A549 (cell line): Measurements from ENCODE around the gene ACSL3. TPM values are rescaled to one million over a fixed set of nuclear protein-coding genes. Genes with fewer than 3 reads are reported as not detected.

Experiments used
- ATAC-seq, 2 experiments: fragments of 200-7000 bp in 1 of 2; fragments of >200 bp in 1 of 2; cut with Nextera tagmentation in 1 of 2; cut with Tn5 transposase in 1 of 2; 3 replicates each; pipeline versions ENCODE4 v1.8.0 to v1.9.1; 2018 to 2020; ENCODE audit warnings: mild to moderate bottlenecking in 1 of 2, moderate library complexity in 1 of 2
- CTCF ChIA-PET: fragments of 300-600 bp; sonication (Branson Sonifier 250); formaldehyde crosslinking; extraction: SDS; loops from one replicate; lab custom pipeline; 2021; ENCODE audit warnings: antibody characterized with exemption, inconsistent platforms; lab: Yijun Ruan, JAX
- POLR2A ChIA-PET: fragments of 350-600 bp; formaldehyde crosslinking; extraction: SDS; loops from one replicate; lab custom pipeline; 2021; ENCODE audit warnings: antibody characterized with exemption, inconsistent platforms; lab: Yijun Ruan, JAX
- DNase-seq, 2 experiments: peaks; one replicate each; pipeline versions ENCODE4 v3.0.0 to v3.0.0-alpha.2; 2011 to 2016; ENCODE audit warnings: low read depth in 1 of 2, low spot score in 1 of 2
- FAIRE-seq: peaks from 2 replicates; lab custom pipeline; 2011; peaks lifted over from hg19 to GRCh38; lab: Jason Lieb, UNC
- H3K27ac ChIP-seq, 2 experiments: fragments of >200 bp; sonication (Bioruptor Twin); formaldehyde crosslinking; 3 replicates each; pipeline ENCODE4 v1.5.1; 2016 to 2017
- H3K4me1 ChIP-seq: fragments of >200 bp; sonication (Bioruptor Twin); formaldehyde crosslinking; 3 replicates; pipeline ENCODE4 v1.6.1; 2016
- H3K4me2 ChIP-seq: fragments of >200 bp; sonication (Bioruptor Twin); formaldehyde crosslinking; 3 replicates; pipeline ENCODE4 v1.6.1; 2016
- H3K4me3 ChIP-seq: fragments of >200 bp; sonication (Bioruptor Twin); formaldehyde crosslinking; 3 replicates; pipeline ENCODE4 v1.5.1; 2016
- H3K9me3 ChIP-seq: fragments of >200 bp; sonication (Bioruptor Twin); formaldehyde crosslinking; 3 replicates; pipeline ENCODE4 v1.6.1; 2016
- BHLHE40 ChIP-seq: IDR thresholded peaks from 2 replicates; pipeline ENCODE4 v1.6.1; 2012; ENCODE audit warnings: low read depth, low read length, inconsistent platforms
- CBX2 ChIP-seq: fragments of 200-600 bp; sonication (generic); IDR thresholded peaks from 2 replicates; pipeline ENCODE4 v1.6.1; 2016; ENCODE audit warnings: low read depth, mild to moderate bottlenecking, borderline replicate concordance
- CHD4 ChIP-seq: fragments of 200-600 bp; sonication (generic); IDR thresholded peaks from 2 replicates; pipeline ENCODE4 v1.6.1; 2016; ENCODE audit warnings: antibody characterized with exemption, mild to moderate bottlenecking, borderline replicate concordance
- EP300 ChIP-seq, 2 experiments: fragments of >200 bp; sonication (Bioruptor Twin); formaldehyde crosslinking; IDR thresholded peaks; 2 replicates in 1 of 2; 3 replicates in 1 of 2; pipeline ENCODE4 v1.6.1; 2016 to 2017
- ESRRA ChIP-seq: fragments of 150-350 bp; IDR thresholded peaks from 2 replicates; pipeline ENCODE4 v1.6.1; 2014; ENCODE audit warnings: mild to moderate bottlenecking, low read length, borderline replicate concordance
- FOSL2 ChIP-seq, 2 experiments: fragments of 450-650 bp in 1 of 2; fragments of >200 bp in 1 of 2; sonication (Bioruptor Twin) in 1 of 2; formaldehyde crosslinking; IDR thresholded peaks; 2 replicates each; pipeline versions ENCODE4 v1.5.0 to v1.6.1; 2016 to 2020; ENCODE audit warnings: mild to moderate bottlenecking in 1 of 2, moderate library complexity in 1 of 2
- JUN ChIP-seq, 2 experiments: fragments of >200 bp; sonication (Bioruptor Twin); formaldehyde crosslinking; IDR thresholded peaks; 2 replicates in 1 of 2; 3 replicates in 1 of 2; pipeline ENCODE4 v1.6.1; 2016 to 2017
- KDM5A ChIP-seq: fragments of 200-600 bp; sonication (generic); IDR thresholded peaks from 2 replicates; pipeline ENCODE4 v1.6.1; 2016; ENCODE audit warnings: antibody characterized with exemption, mild to moderate bottlenecking
- MYC ChIP-seq: IDR thresholded peaks from 2 replicates; pipeline ENCODE4 v1.6.1; 2012; ENCODE audit warnings: mild to moderate bottlenecking, inconsistent platforms, low read length, improper control_type of control experiment, borderline replicate concordance
- NR3C1 ChIP-seq: fragments of >200 bp; sonication (Bioruptor Twin); formaldehyde crosslinking; IDR thresholded peaks from 3 replicates; pipeline ENCODE4 v1.6.1; 2017
- PHF8 ChIP-seq: fragments of 200-600 bp; sonication (generic); IDR thresholded peaks from 2 replicates; pipeline ENCODE4 v1.6.1; 2016; ENCODE audit warnings: low read depth, mild to moderate bottlenecking, antibody characterized with exemption, moderate library complexity, borderline replicate concordance
- RAD21 ChIP-seq, 2 experiments: fragments of >200 bp in 1 of 2; sonication (Bioruptor Twin) in 1 of 2; formaldehyde crosslinking in 1 of 2; IDR thresholded peaks in 1 of 2; conservative IDR thresholded peaks in 1 of 2; 2 replicates in 1 of 2; 3 replicates in 1 of 2; pipeline ENCODE4 v1.6.1; 2012 to 2018; ENCODE audit warnings: inconsistent platforms in 1 of 2
- RNF2 ChIP-seq: fragments of 200-600 bp; sonication (generic); IDR thresholded peaks from 2 replicates; pipeline ENCODE4 v1.6.1; 2016; ENCODE audit warnings: low read depth, mild to moderate bottlenecking, antibody characterized with exemption, moderate library complexity, borderline replicate concordance
- SMC3 ChIP-seq: fragments of >200 bp; sonication (Bioruptor Twin); formaldehyde crosslinking; IDR thresholded peaks from 3 replicates; pipeline ENCODE4 v1.6.1; 2018; ENCODE audit warnings: inconsistent platforms
- ZFP36 ChIP-seq: fragments of 450-650 bp; IDR thresholded peaks from 2 replicates; pipeline ENCODE4 v1.6.1; 2014; ENCODE audit warnings: borderline replicate concordance; ENCODE audit not compliant: partially characterized antibody
- WGBS: methylation state at CpG from one replicate; pipeline ENCODE4 v1.1.6; 2017; ENCODE audit errors: missing lambda C conversion rate; 5-methylcytosine and 5-hydroxymethylcytosine counted together
- polyA plus RNA-seq, 4 experiments: library from polyadenylated mRNA; depleted of rRNA in 3 of 4; stranded (reverse); fragments of >200 nt; fragmentation: RNase III in 1 of 4; extraction: RNeasy Plus Mini Kit Qiagen cat#74134 plus additional on column Dnase treatment in 1 of 4; gene quantifications; 2 replicates in 3 of 4; 3 replicates in 1 of 4; pipeline ENCODE4 v1.2.3, GENCODE V29; 2011 to 2017
- TF ChIP-seq, protein P1 (sequence below): IDR thresholded peaks from 2 replicates; pipeline ENCODE4 v1.6.1; 2012
- TF ChIP-seq, protein P2 (sequence below): fragments of 150-350 bp; IDR thresholded peaks from 2 replicates; pipeline ENCODE4 v1.6.1; 2014; ENCODE audit warnings: low read depth, mild to moderate bottlenecking, low read length
- TF ChIP-seq, protein P3 (sequence below): fragments of 450-650 bp; IDR thresholded peaks from 2 replicates; pipeline ENCODE4 v1.6.1; 2014; ENCODE audit warnings: antibody characterized with exemption
- TF ChIP-seq, protein P4 (sequence below): fragments of >200 bp; sonication (Bioruptor Twin); formaldehyde crosslinking; IDR thresholded peaks from 3 replicates; pipeline ENCODE4 v1.6.1; 2016

ACSL3 gene
- polyA plus RNA-seq, 2 of the 4 experiments (the other 2 are of a cell fraction) = 142 to 160 TPM

DNA sequence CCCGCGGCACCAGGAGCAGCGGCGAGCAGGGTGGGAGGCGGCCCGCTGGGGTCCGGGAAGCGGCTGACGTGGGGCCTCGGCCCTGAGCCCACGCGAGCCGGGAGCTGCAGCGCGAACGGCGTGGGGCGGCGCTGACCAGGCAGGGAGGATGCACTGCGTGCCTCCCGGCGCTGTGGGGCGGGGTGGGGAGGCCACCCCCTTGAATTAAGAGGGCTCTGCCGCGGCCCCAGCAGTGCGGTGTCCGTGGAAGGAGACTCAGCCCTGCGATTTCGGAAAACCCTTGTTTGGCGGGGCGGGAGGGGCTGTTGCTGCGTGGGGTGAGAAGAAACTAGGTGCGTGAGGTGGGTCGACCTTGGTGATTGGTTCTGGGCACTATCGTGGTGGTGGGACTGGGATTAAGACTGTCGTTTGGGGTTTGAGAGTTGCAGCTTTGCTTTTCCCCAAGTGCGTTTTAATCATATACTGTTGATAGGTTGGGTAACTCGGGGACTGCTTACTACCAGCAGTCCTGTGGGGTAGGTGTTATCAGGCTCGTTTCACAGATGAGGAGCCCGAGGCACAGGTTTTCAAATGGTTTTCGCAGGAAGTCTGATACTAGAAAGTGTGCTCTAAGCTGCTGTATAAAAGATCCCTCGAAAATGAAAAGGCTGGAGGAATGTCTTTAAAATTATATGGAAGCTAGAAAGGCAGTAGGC is 722 bp downstream of the ACSL3 start (continued):
- TF ChIP-seq, protein P1, sequence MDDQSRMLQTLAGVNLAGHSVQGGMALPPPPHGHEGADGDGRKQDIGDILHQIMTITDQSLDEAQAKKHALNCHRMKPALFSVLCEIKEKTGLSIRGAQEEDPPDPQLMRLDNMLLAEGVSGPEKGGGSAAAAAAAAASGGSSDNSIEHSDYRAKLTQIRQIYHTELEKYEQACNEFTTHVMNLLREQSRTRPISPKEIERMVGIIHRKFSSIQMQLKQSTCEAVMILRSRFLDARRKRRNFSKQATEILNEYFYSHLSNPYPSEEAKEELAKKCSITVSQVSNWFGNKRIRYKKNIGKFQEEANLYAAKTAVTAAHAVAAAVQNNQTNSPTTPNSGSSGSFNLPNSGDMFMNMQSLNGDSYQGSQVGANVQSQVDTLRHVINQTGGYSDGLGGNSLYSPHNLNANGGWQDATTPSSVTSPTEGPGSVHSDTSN = no peak

DNA sequence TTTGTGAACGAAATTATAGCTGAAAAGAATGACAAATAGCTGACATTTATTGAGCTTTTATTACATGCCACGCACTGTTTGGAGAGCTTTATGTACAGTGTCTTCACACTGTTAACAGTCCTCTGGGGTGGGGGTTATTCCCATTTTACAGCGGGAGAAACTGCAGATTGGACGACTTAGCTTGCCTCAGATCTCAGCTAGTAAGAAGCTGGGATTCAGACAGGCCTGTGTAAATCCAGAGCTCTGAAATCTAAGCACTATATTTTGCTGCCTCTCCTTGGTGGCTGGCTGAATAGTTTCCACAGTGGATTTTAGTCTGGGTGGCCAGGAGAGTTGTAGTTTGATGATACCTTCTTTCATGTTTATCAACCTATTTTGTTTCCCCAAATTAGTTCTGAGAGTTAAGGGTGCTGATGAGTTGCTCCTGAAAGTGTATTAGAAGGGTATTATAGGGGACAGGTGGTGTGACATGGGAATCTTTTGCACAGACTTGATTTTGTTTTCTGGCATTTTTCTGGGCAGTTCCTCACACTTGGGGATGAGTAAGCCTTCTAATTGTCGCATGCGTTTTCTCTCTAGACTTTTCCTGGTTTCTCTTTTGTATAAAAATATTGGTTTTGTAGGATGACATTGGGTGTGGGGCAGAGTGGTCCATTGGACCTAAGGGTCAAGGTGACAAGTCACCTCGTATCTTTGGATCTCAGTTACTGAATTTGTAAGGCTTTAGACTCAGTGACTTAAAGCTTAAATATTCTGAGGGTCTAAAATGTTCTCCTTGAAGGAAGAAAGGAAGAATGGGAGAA is 1.5 kb downstream of the ACSL3 start:
- ChIA-PET CTCF (interaction anchor here (0.5 to 5.4 kb wide), 26 partner anchors 8 to 172 kb away, joined by 3 to 60 read pairs (median 4); no protein-coding TSS in a partner anchor), POLR2A (interaction anchor here (0.7 to 3.9 kb wide), 5 partner anchors 19 to 206 kb away, joined by 3 to 43 read pairs (median 7); partner anchors contain the start of gene FARSB)
- peak overlapping the region; percentile 83 for H3K4me2 ChIP-seq
- WGBS = 3% methylated on average over 7 of the region's 7 CpGs
- ATAC-seq = peak; percentile 10 to 14; a peak in 2 of 6 replicates
- peak in 1 of 2 experiments; percentile 41 for DNase-seq
- no peak for TF ChIP-seq CBX2
- peak; percentile 50; the same call in 2 of the 3 replicates for TF ChIP-seq SMC3
- peak; percentile 56 to 61 for TF ChIP-seq RAD21 (conservative IDR thresholded peaks at IDR 0.05 in 1 of 2, IDR thresholded peaks at IDR 0.05 in 1 of 2)
- TF ChIP-seq, all 56 proteins: peak for 2
- peak overlapping the region; percentile 97 to 100 for H3K27ac ChIP-seq
- FAIRE-seq = no peak
- no peaks in the 10 kb centered on the region for H3K9me3 ChIP-seq
- peaks cover 59% of the 10 kb centered on the region for H3K4me1 ChIP-seq
- peak overlapping the region; percentile 96 for H3K4me3 ChIP-seq

DNA sequence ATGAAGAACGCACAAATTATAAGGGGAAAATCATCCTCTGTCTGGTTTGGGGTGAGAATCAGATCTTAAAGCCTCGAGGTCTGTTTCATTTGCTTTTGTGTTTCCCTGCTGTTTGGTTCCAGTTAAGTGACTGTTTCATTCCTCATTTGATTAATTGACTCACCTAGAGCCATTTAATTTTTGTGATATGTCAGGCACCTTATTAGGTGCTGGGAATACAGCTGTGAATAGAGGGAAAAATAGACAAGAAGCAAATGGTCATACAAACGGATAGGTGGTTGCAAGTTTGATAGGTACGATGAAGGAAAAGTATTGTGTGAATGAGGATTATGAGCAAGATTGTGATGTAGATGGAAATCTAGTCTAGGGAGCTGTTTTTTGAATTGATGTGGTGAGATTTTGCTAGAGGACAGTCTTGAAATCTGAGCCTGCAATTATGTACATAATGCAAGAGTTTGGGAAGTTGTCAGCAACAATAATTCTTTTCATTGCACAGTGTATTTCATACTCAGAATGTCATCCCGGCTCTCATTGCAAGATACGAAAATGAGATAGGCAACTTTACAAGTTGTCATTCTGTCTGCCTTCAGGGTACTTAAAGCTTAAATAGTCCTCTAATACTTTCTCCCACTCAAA is 2.2 kb downstream of the ACSL3 start:
- CTCF ChIA-PET = interaction anchor here (1.2 to 5.4 kb wide), 13 partner anchors 9 to 172 kb away, joined by 3 to 60 read pairs (median 5); no protein-coding TSS in a partner anchor
- DNase-seq = no peak
- Histone ChIP-seq H3K4me3 (peak overlapping the region; percentile 96), H3K27ac (peak overlapping the region; percentile 97 to 100; a peak in 4 of 6 replicates), H3K4me2 (peak overlapping the region; percentile 83), H3K4me1 (peaks cover 67% of the 10 kb centered on the region), H3K9me3 (no peaks in the 10 kb centered on the region)
- ATAC-seq = no peak
- TF ChIP-seq ZFP36 (no peak), RNF2 (no peak), BHLHE40 (no peak), ESRRA (no peak), CBX2 (no peak), EP300 (IDR thresholded peaks at IDR 0.05) (no peak), CHD4 (no peak), MYC (no peak), PHF8 (no peak), FOSL2 (IDR thresholded peaks at IDR 0.05) (no peak), FOSL2 (CRISPR knock-in tag; IDR thresholded peaks at IDR 0.05) (no peak), NR3C1 (no peak), RAD21 (conservative IDR thresholded peaks at IDR 0.05 in 1 of 2, IDR thresholded peaks at IDR 0.05 in 1 of 2) (no peak), KDM5A (no peak), SMC3 (no peak), JUN (IDR thresholded peaks at IDR 0.05) (no peak)
- TF ChIP-seq, protein P2, sequence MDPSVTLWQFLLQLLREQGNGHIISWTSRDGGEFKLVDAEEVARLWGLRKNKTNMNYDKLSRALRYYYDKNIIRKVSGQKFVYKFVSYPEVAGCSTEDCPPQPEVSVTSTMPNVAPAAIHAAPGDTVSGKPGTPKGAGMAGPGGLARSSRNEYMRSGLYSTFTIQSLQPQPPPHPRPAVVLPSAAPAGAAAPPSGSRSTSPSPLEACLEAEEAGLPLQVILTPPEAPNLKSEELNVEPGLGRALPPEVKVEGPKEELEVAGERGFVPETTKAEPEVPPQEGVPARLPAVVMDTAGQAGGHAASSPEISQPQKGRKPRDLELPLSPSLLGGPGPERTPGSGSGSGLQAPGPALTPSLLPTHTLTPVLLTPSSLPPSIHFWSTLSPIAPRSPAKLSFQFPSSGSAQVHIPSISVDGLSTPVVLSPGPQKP = no peak
- TF ChIP-seq, protein P1 = no peak
- TF ChIP-seq, protein P3, sequence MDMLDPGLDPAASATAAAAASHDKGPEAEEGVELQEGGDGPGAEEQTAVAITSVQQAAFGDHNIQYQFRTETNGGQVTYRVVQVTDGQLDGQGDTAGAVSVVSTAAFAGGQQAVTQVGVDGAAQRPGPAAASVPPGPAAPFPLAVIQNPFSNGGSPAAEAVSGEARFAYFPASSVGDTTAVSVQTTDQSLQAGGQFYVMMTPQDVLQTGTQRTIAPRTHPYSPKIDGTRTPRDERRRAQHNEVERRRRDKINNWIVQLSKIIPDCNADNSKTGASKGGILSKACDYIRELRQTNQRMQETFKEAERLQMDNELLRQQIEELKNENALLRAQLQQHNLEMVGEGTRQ = no peak
- TF ChIP-seq, protein P4, sequence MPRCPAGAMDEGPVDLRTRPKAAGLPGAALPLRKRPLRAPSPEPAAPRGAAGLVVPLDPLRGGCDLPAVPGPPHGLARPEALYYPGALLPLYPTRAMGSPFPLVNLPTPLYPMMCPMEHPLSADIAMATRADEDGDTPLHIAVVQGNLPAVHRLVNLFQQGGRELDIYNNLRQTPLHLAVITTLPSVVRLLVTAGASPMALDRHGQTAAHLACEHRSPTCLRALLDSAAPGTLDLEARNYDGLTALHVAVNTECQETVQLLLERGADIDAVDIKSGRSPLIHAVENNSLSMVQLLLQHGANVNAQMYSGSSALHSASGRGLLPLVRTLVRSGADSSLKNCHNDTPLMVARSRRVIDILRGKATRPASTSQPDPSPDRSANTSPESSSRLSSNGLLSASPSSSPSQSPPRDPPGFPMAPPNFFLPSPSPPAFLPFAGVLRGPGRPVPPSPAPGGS = no peak
- no peak for FAIRE-seq
- WGBS = 33% methylated on average over 6 of the region's 6 CpGs
- POLR2A ChIA-PET = interaction anchor here (1.3 to 3.9 kb wide), 3 partner anchors 20 to 66 kb away, joined by 3 to 43 read pairs (median 4); no protein-coding TSS in a partner anchor
